ENCODE results near the gene PTGER2. TPM values are rescaled to one million over a fixed set of nuclear protein-coding genes. Genes with fewer than 3 reads are reported as not detected.

Gene PTGER2
- polyA plus RNA-seq, 1 donor (not counting 4 experiments of a cell fraction or from before 2014, with no cell fraction given), result 0.28 TPM

- Histone ChIP-seq H4K20me1 (ENCODE audit: control insufficient read depth, extremely low read depth, insufficient read depth, low read length) (no peaks in the 10 kb centered on the region), H3K9me1 (ENCODE audit: control insufficient read depth, extremely low read depth, insufficient read depth, low read length) (no peaks in the 10 kb centered on the region), H3K27me3 (ENCODE audit: control insufficient read depth, extremely low read depth, insufficient read depth, low read length) (no peaks in the 10 kb centered on the region), H3K9me3 (ENCODE audit: control insufficient read depth, low read depth, low read length) (no peaks in the 10 kb centered on the region), H3K4me1 (ENCODE audit: control insufficient read depth, extremely low read depth, insufficient read depth, low read length) (peaks cover 15% of the 10 kb centered on the region), H3K9ac (ENCODE audit: control insufficient read depth, extremely low read depth, insufficient read depth, low read length) (no peak overlapping the region), H3K4me2 (ENCODE audit: control insufficient read depth, extremely low read depth, insufficient read depth, low read depth, low read length) (no peak overlapping the region), H3K27ac (ENCODE audit: control insufficient read depth, insufficient read depth, low read length) (no peak overlapping the region), H2AFZ (ENCODE audit: control insufficient read depth, low read length) (no peak overlapping the region), H3K36me3 (ENCODE audit: control insufficient read depth in 2 of 2, extremely low read depth in 1 of 2, insufficient read depth in 2 of 2, low read length in 2 of 2) (no peaks in the 10 kb centered on the region), H3K79me2 (ENCODE audit: control insufficient read depth, insufficient read depth, low read length) (no peaks in the 10 kb centered on the region), H3K4me3 (ENCODE audit: control insufficient read depth in 2 of 3, extremely low read depth in 1 of 3, insufficient read depth in 2 of 3, low read depth in 1 of 3, low read length in 3 of 3) (no peak overlapping the region)
- dilution Hi-C loops (cut with MboI; ENCODE audit: extremely low pct_ligation_motif_present, low sequenced_read_pairs), result no loop called here
- no peak for TF ChIP-seq CTCF (optimal IDR thresholded peaks at IDR 0.05 in 1 of 3, IDR thresholded peaks at IDR 0.05 in 1 of 3, conservative IDR thresholded peaks at IDR 0.05 in 1 of 3; ENCODE audit: extremely low read depth in 1 of 3, insufficient read depth in 2 of 3, low read length in 3 of 3)
- no peak for TF ChIP-seq EZH2 (IDR thresholded peaks at IDR 0.05; ENCODE audit: low read length)
- FAIRE-seq, result no peak
- DNase-seq (ENCODE audit: low read depth, low spot score), result no peak
These were observed 51.0 kb downstream of the PTGER2 start for GRCh38 chr14:52365071-52365470.

DNA sequence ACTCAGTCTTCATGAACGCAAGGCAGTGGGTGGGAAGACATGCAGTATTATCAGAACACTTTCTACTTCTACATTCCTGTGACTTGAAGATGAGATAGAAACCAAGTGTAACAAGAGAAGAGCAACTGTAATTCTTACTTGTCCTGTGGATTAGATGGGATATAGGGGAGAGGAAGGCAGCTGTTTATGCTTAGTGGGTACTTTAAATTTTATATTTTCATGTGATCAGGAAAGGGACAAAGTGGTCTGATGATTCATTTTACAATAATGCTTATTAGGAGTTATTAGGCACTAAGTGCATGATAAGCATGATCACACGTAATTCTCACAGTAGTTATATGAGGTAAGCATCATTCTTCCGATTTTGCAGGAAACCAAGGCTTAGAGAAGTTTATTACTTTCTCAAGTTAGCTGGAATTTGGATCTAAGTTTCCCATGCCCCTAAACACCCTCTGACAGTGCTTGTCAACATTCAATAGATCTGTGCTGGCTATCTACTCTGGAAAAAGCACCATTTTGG lies 52.7 kb downstream of the PTGER2 start:
- H3K9me3 ChIP-seq (ENCODE audit: control insufficient read depth, low read depth, low read length), result no peaks in the 10 kb centered on the region
- TF ChIP-seq EZH2 (IDR thresholded peaks at IDR 0.05; ENCODE audit: low read length) (no peak), CTCF (optimal IDR thresholded peaks at IDR 0.05 in 1 of 3, IDR thresholded peaks at IDR 0.05 in 1 of 3, conservative IDR thresholded peaks at IDR 0.05 in 1 of 3; ENCODE audit: extremely low read depth in 1 of 3, insufficient read depth in 2 of 3, low read length in 3 of 3) (no peak)
- no peak overlapping the region for H3K27ac ChIP-seq (ENCODE audit: control insufficient read depth, insufficient read depth, low read length)
- no peak overlapping the region for H3K4me2 ChIP-seq (ENCODE audit: control insufficient read depth, extremely low read depth, insufficient read depth, low read depth, low read length)
- no peak for DNase-seq (ENCODE audit: low read depth, low spot score)
- no peak for FAIRE-seq
- H3K9ac ChIP-seq (ENCODE audit: control insufficient read depth, extremely low read depth, insufficient read depth, low read length), result no peak overlapping the region
- H3K36me3 ChIP-seq (ENCODE audit: control insufficient read depth in 2 of 2, extremely low read depth in 1 of 2, insufficient read depth in 2 of 2, low read length in 2 of 2), result no peaks in the 10 kb centered on the region
- dilution Hi-C loops (cut with MboI; ENCODE audit: extremely low pct_ligation_motif_present, low sequenced_read_pairs), result no loop called here
- no peak overlapping the region for H2AFZ ChIP-seq (ENCODE audit: control insufficient read depth, low read length)
- peaks cover 27% of the 10 kb centered on the region for H3K4me1 ChIP-seq (ENCODE audit: control insufficient read depth, extremely low read depth, insufficient read depth, low read length)
- no peaks in the 10 kb centered on the region for H3K79me2 ChIP-seq (ENCODE audit: control insufficient read depth, insufficient read depth, low read length)
- no peaks in the 10 kb centered on the region for H4K20me1 ChIP-seq (ENCODE audit: control insufficient read depth, extremely low read depth, insufficient read depth, low read length)
- H3K27me3 ChIP-seq (ENCODE audit: control insufficient read depth, extremely low read depth, insufficient read depth, low read length), result no peaks in the 10 kb centered on the region
- H3K4me3 ChIP-seq (ENCODE audit: control insufficient read depth in 2 of 3, extremely low read depth in 1 of 3, insufficient read depth in 2 of 3, low read depth in 1 of 3, low read length in 3 of 3), result no peak overlapping the region
- no peaks in the 10 kb centered on the region for H3K9me1 ChIP-seq (ENCODE audit: control insufficient read depth, extremely low read depth, insufficient read depth, low read length)

Measured in keratinocyte (primary cell).